Omental fat pad (tissue), 4 donors: ENCODE data around the gene HLA-DRA. TPM values are rescaled to one million over a fixed set of nuclear protein-coding genes. Genes with fewer than 3 reads are reported as not detected.
"Not testable (repeated sequence)": the region's sequence is repeated elsewhere in the genome, so short reads cannot be mapped to it uniquely, and the experiment has no call there.

ENCODE experiments used
- ATAC-seq: fragments of 150-250 bp; one replicate; pipeline ENCODE4 v1.9.1; 2016; ENCODE audit warnings: mild to moderate bottlenecking, moderate library complexity; ENCODE audit not compliant: low FRiP score
- DNase-seq: peaks from one replicate; pipeline ENCODE4 v3.0.0-alpha.2; 2019; ENCODE audit warnings: low spot score
- CTCF ChIP-seq, 3 donors: fragments of 450-650 bp; IDR thresholded peaks; one replicate each; pipeline ENCODE4 v1.5.1; 2016 to 2017; ENCODE audit warnings: antibody characterized with exemption in 3 of 3, mild to moderate bottlenecking in 3 of 3, moderate library complexity in 2 of 3
- total RNA-seq, 4 donors: library from RNA; depleted of rRNA; stranded (reverse); fragments of >200 nt; gene quantifications; one replicate each; pipeline ENCODE4 v1.1.0, GENCODE V29; 2016

The HLA-DRA gene
- total RNA-seq, 4 donors from 2014 or later: 102 to 437 (median 303) TPM

GRCh38 chr6:32427934-32428474 is 11.7 kb upstream of the HLA-DRA start:
- TF ChIP-seq CTCF (IDR thresholded peaks at IDR 0.05): no peak
- ATAC-seq: no peak
- no peak for DNase-seq

- no peak for DNase-seq
- no peak for TF ChIP-seq CTCF (IDR thresholded peaks at IDR 0.05)
- no peak for ATAC-seq
Observed at GRCh38 chr6:32430179-32430578, 9.5 kb upstream of the HLA-DRA start.

GRCh38 chr6:32431142-32431541 is 8.5 kb upstream of the HLA-DRA start:
- ATAC-seq (no peak), DNase-seq (no peak)
- TF ChIP-seq CTCF (IDR thresholded peaks at IDR 0.05): no peak

- no peak for TF ChIP-seq CTCF (IDR thresholded peaks at IDR 0.05)
- ATAC-seq: no peak
- no peak for DNase-seq
Observed at GRCh38 chr6:32432050-32432450, 7.6 kb upstream of the HLA-DRA start.

GRCh38 chr6:32433950-32434349 is 5.7 kb upstream of the HLA-DRA start:
- ATAC-seq, DNase-seq: not testable (repeated sequence)

- ATAC-seq (no peak), DNase-seq (no peak)
- no peak for TF ChIP-seq CTCF (IDR thresholded peaks at IDR 0.05)
Observed at GRCh38 chr6:32436186-32436585, 3.5 kb upstream of the HLA-DRA start.

- no peak for TF ChIP-seq CTCF (IDR thresholded peaks at IDR 0.05)
- ATAC-seq (no peak), DNase-seq (no peak)
Observed at GRCh38 chr6:32436995-32437836, 2.5 kb upstream of the HLA-DRA start.
